ENCODE results near the gene WDR20. TPM values are rescaled to one million over a fixed set of nuclear protein-coding genes. Genes with fewer than 3 reads are reported as not detected.
A peak's percentile ranks its signal among the peaks of the same experiment; 100 is the strongest.

The WDR20 gene
- total and polyA plus RNA-seq, 10 of the 15 experiments (the other 5 are each of a cell fraction or from before 2014, with no cell fraction given): 9.1 to 25.9 (median 18.4) TPM

GRCh38 chr14:102220031-102220430 is 80.3 kb downstream of the WDR20 start (continued):
- TF ChIP-seq MYB (IDR thresholded peaks at IDR 0.05; ENCODE audit: borderline replicate concordance, low read depth, low read length) (no peak), NFYB (IDR thresholded peaks at IDR 0.05; ENCODE audit: insufficient read depth, low read depth, low read length) (no peak), ATF7 (IDR thresholded peaks at IDR 0.05; ENCODE audit: low read depth) (no peak), E2F4 (IDR thresholded peaks at IDR 0.05; ENCODE audit: low read depth, low read length) (no peak), TAF1 (IDR thresholded peaks at IDR 0.05; ENCODE audit: borderline replicate concordance, low read depth, low read length) (no peak), BHLHE40 (IDR thresholded peaks at IDR 0.05; ENCODE audit: borderline replicate concordance in 1 of 2, low read depth in 2 of 2, low read length in 1 of 2) (peak in 1 of 2 experiments; percentile 72; a peak in 2 of 4 replicates), SMAD5 (IDR thresholded peaks at IDR 0.05; ENCODE audit: low read depth) (no peak), MEF2A (IDR thresholded peaks at IDR 0.05; ENCODE audit: insufficient read depth, low read depth, low read length) (no peak), MYC (IDR thresholded peaks at IDR 0.05; ENCODE audit: insufficient read depth, insufficient read length, insufficient replicate concordance, low read length, severe bottlenecking) (no peak), EZH2 (IDR thresholded peaks at IDR 0.05; ENCODE audit: borderline replicate concordance, control insufficient read depth, low read depth, low read length) (no peak), TCF3 (IDR thresholded peaks at IDR 0.05; ENCODE audit: borderline replicate concordance, insufficient read depth, low read depth, low read length) (0 out of 2 replicates have a peak, but pooled peaks have one; percentile 36), CEBPB (IDR thresholded peaks at IDR 0.05; ENCODE audit: borderline replicate concordance in 1 of 2, low read depth in 2 of 2, low read length in 2 of 2) (no peak), RUNX3 (IDR thresholded peaks at IDR 0.05; ENCODE audit: low read length) (no peak), BCL3 (IDR thresholded peaks at IDR 0.05; ENCODE audit: borderline replicate concordance, insufficient read depth, low read depth, low read length, poor library complexity, severe bottlenecking) (no peak), NRF1 (conservative IDR thresholded peaks at IDR 0.05; ENCODE audit: low read depth, low read length) (no peak), SIN3A (IDR thresholded peaks at IDR 0.05; ENCODE audit: low read depth, low read length) (no peak), CTCF (IDR thresholded peaks at IDR 0.05 in 2 of 3, conservative IDR thresholded peaks at IDR 0.05 in 1 of 3; ENCODE audit: control insufficient read depth in 2 of 3, extremely low read depth in 1 of 3, insufficient read depth in 1 of 3, low read depth in 3 of 3, low read length in 3 of 3) (no peak), FOS (IDR thresholded peaks at IDR 0.05; ENCODE audit: borderline replicate concordance, extremely low read depth, insufficient read length) (no peak), ZBTB11 (CRISPR knock-in tag; IDR thresholded peaks at IDR 0.05) (no peak), IRF4 (IDR thresholded peaks at IDR 0.05; ENCODE audit: low read depth, low read length) (no peak)

Data from GM12878 (cell line).